ENCODE measurements around the gene TICAM1.

- TF ChIP-seq CTCF (conservative IDR thresholded peaks at IDR 0.05 in 1 of 2, IDR thresholded peaks at IDR 0.05 in 1 of 2; ENCODE audit: low read depth in 1 of 2, low read length in 2 of 2) (no peak), EZH2 (IDR thresholded peaks at IDR 0.05; ENCODE audit: low read length, missing control alignments) (no peak)
Measured at GRCh38 chr19:4802711-4803110, 28.8 kb downstream of the TICAM1 start.
